Upper lobe of right lung (tissue), 1 donor: ENCODE results near the gene OTOG. TPM values are rescaled to one million over a fixed set of nuclear protein-coding genes. Genes with fewer than 3 reads are reported as not detected.

Experiments used
- ATAC-seq: fragments of 200-7000 bp; cut with Tn5 transposase; one replicate; pipeline ENCODE4 v1.9.1; 2020; ENCODE audit warnings: mild to moderate bottlenecking, moderate library complexity
- DNase-seq: peaks from one replicate; pipeline ENCODE4 v3.0.0-alpha.2; 2020
- H3K27ac ChIP-seq: fragments of 200-600 bp; one replicate; pipeline ENCODE4 v1.8.0; 2022
- H3K27me3 ChIP-seq: fragments of 200-600 bp; one replicate; pipeline ENCODE4 v1.8.0; 2022; ENCODE audit warnings: mild to moderate bottlenecking
- H3K36me3 ChIP-seq: fragments of 200-600 bp; one replicate; pipeline ENCODE4 v1.8.0; 2022
- H3K4me1 ChIP-seq: fragments of 200-600 bp; one replicate; pipeline ENCODE4 v1.8.0; 2022
- H3K4me3 ChIP-seq: fragments of 200-600 bp; one replicate; pipeline ENCODE4 v1.8.0; 2022; ENCODE audit warnings: mild to moderate bottlenecking
- H3K9me3 ChIP-seq: fragments of 200-600 bp; one replicate; pipeline ENCODE4 v1.8.0; 2022
- CTCF ChIP-seq: fragments of 200-600 bp; IDR thresholded peaks from one replicate; pipeline ENCODE4 v1.8.0; 2022; ENCODE audit warnings: antibody characterized with exemption
- intact Hi-C: fragments of 100-400 bp; cut with DNase I; formaldehyde crosslinking; loops from one replicate; pipeline ENCODE4 v1.11.0; 2022
- total RNA-seq: library from RNA; stranded (reverse); fragmentation: NEBNext Ultra II Directional; extraction: Animal tissue kit (Norgen Biotek cat#: 25700); gene quantifications from one replicate; pipeline ENCODE4 v1.2.1, GENCODE V29; 2021
- donor health status: DM: no; HTN: yes; CAD: no; lungs with severe emphysema.

The OTOG gene
- total RNA-seq, 1 donor from 2014 or later, result not detected

DNA sequence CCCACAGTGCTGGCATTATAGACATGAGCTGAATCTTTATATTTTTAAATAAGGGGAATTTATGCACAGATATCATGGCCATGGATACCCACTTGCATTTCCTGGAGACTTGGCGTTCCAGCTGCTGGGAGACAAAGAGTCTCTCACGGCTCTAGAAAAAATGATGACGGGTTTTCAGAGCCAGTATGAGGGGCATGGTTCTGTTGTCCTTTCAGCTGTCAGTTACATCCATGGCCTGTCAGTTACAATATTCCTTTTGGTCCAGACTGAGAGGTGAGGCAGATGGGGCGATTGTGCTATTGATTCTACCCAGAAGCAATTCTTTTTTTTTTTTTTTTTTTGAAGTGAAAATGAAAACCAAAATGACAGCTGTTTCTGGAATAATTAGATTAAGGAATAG lies 32.6 kb upstream of the OTOG start:
- no peak for ATAC-seq

DNA sequence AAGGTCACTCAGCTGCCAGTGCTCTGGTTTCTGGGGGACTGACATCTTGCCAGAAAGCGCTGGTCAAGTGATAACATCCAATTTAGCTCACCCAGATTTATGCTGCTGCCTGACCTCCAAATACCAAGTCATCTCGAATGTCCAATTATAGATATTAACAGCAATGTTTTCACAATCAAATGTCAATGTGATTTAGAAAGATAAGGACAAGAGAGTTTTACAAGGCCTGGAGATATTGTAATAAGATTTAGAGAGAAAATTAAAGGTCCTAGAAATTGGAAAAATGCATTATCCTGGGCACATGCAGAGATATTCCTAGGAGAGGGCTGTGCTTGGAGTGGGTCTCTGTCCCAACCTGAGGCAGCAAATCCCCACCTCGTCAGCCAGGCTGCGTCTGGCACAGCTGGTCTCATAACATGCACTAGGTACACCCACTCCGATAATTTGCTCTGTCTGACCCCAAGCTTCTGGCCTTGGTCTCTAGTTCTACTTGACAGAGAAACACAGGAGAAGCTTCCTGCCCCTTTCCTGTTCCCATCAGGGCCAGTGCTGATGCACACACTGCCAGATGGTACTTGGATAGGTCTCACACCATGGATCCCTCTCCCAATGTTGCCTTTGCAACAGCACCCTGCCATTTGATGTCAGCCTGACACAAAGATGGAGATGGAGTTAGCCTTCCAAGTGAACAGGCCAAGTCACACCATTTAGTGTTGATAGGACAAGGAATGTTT lies 31.4 kb upstream of the OTOG start:
- no peak for DNase-seq
- Histone ChIP-seq H3K4me3 (no peak overlapping the region), H3K36me3 (no peaks in the 10 kb centered on the region), H3K4me1 (no peaks in the 10 kb centered on the region), H3K27ac (no peak overlapping the region), H3K27me3 (no peaks in the 10 kb centered on the region), H3K9me3 (no peaks in the 10 kb centered on the region)
- no peak for TF ChIP-seq CTCF
- intact Hi-C loops, result no loop called here
- ATAC-seq, result no peak

More for the DNA sequence above, 32.6 kb upstream of the OTOG start:
- H3K9me3 ChIP-seq, result no peaks in the 10 kb centered on the region
- no peak for TF ChIP-seq CTCF
- H3K27ac ChIP-seq, result no peak overlapping the region
- no peak for DNase-seq
- H3K36me3 ChIP-seq, result no peaks in the 10 kb centered on the region
- no peaks in the 10 kb centered on the region for H3K27me3 ChIP-seq
- no peaks in the 10 kb centered on the region for H3K4me1 ChIP-seq
- intact Hi-C loops, result no loop called here
- H3K4me3 ChIP-seq, result no peak overlapping the region

GRCh38 chr11:17516551-17517150 lies 30.4 kb upstream of the OTOG start:
- DNase-seq, result no peak
- Histone ChIP-seq H3K27me3 (no peaks in the 10 kb centered on the region), H3K9me3 (no peaks in the 10 kb centered on the region), H3K4me1 (no peaks in the 10 kb centered on the region), H3K4me3 (no peak overlapping the region), H3K36me3 (no peaks in the 10 kb centered on the region), H3K27ac (no peak overlapping the region)
- intact Hi-C loops, result no loop called here
- no peak for ATAC-seq
- TF ChIP-seq CTCF, result no peak

GRCh38 chr11:17517186-17517585 lies 29.9 kb upstream of the OTOG start:
- no peaks in the 10 kb centered on the region for H3K9me3 ChIP-seq
- no peaks in the 10 kb centered on the region for H3K4me1 ChIP-seq
- no peaks in the 10 kb centered on the region for H3K36me3 ChIP-seq
- intact Hi-C loops, result no loop called here
- TF ChIP-seq CTCF, result no peak
- no peaks in the 10 kb centered on the region for H3K27me3 ChIP-seq
- no peak overlapping the region for H3K4me3 ChIP-seq
- no peak for ATAC-seq
- DNase-seq, result no peak
- no peak overlapping the region for H3K27ac ChIP-seq

GRCh38 chr11:17518366-17518765 lies 28.7 kb upstream of the OTOG start:
- Histone ChIP-seq H3K9me3 (no peaks in the 10 kb centered on the region), H3K27me3 (no peaks in the 10 kb centered on the region), H3K36me3 (no peaks in the 10 kb centered on the region), H3K27ac (no peak overlapping the region), H3K4me1 (no peaks in the 10 kb centered on the region), H3K4me3 (no peak overlapping the region)
- no peak for TF ChIP-seq CTCF
- intact Hi-C loops, result no loop called here
- DNase-seq (no peak), ATAC-seq (no peak)
